GM19324 (cell line): ENCODE results near the gene ATP5PD.
A peak's percentile ranks its signal among the peaks of the same experiment; 100 is the strongest.
"Not testable (repeated sequence)": the region's sequence is repeated elsewhere in the genome, so short reads cannot be mapped to it uniquely, and the experiment has no call there.

Source experiments
- ATAC-seq: cut with Tn5 transposase; IDR thresholded peaks from one replicate; pipeline ENCODE4 v1.9.1; 2021; ENCODE audit warnings: mild to moderate bottlenecking, moderate library complexity; ENCODE audit not compliant: unreplicated experiment, low FRiP score

The ATP5PD gene

GRCh38 chr17:75059369-75060345 lies 12.9 kb upstream of the ATP5PD start:
- ATAC-seq = no peak

- no peak for ATAC-seq
Measured at GRCh38 chr17:75051941-75052340, 5.2 kb upstream of the ATP5PD start.

- ATAC-seq = no peak
Measured at GRCh38 chr17:75049706-75050105, 2.9 kb upstream of the ATP5PD start.

GRCh38 chr17:75049057-75049456 lies 2.3 kb upstream of the ATP5PD start:
- ATAC-seq = no peak

- no peak for ATAC-seq
Measured at GRCh38 chr17:75048249-75048878, 1.6 kb upstream of the ATP5PD start.

GRCh38 chr17:75047398-75048098 lies 779 bp upstream of the ATP5PD start:
- ATAC-seq = peak; percentile 16

GRCh38 chr17:75045946-75046406 lies 793 bp downstream of the ATP5PD start:
- not testable (repeated sequence) for ATAC-seq

- ATAC-seq = no peak
Measured at GRCh38 chr17:75044716-75045115, 2.1 kb downstream of the ATP5PD start.

- ATAC-seq = not testable (repeated sequence)
Measured at GRCh38 chr17:75043789-75044188, 3.0 kb downstream of the ATP5PD start.

- no peak for ATAC-seq
Measured at GRCh38 chr17:75041656-75042280, 5.0 kb downstream of the ATP5PD start.

GRCh38 chr17:75039238-75039637 lies 7.5 kb downstream of the ATP5PD start:
- no peak for ATAC-seq

- no peak for ATAC-seq
Measured at GRCh38 chr17:75036643-75037268, 10.0 kb downstream of the ATP5PD start.

GRCh38 chr17:75034236-75034908 lies 12.4 kb downstream of the ATP5PD start:
- peak; percentile 50 for ATAC-seq

- no peak for ATAC-seq
Measured at GRCh38 chr17:75033346-75034235, 13.2 kb downstream of the ATP5PD start.

GRCh38 chr17:75032720-75033280 lies 14.0 kb downstream of the ATP5PD start:
- ATAC-seq = no peak

- ATAC-seq = no peak
Measured at GRCh38 chr17:75031972-75032719, 14.6 kb downstream of the ATP5PD start.

GRCh38 chr17:75030161-75030560 lies 16.6 kb downstream of the ATP5PD start:
- ATAC-seq = no peak
